Neutrophil (primary cell): ENCODE data around the gene ALPI.

ENCODE experiments used
- H3K27ac ChIP-seq: fragments of 200-600 bp; sonication (generic); 2 replicates; pipeline ENCODE4 v1.5.1; 2016; ENCODE audit warnings: mild to moderate bottlenecking, moderate library complexity
- H3K27me3 ChIP-seq: fragments of 200-600 bp; sonication (generic); 2 replicates; pipeline ENCODE4 v1.6.0; 2016; ENCODE audit warnings: mild to moderate bottlenecking
- H3K36me3 ChIP-seq: fragments of 200-600 bp; sonication (generic); 2 replicates; pipeline ENCODE4 v1.5.1; 2017
- H3K4me1 ChIP-seq, 2 experiments: fragments of 200-600 bp in 1 of 2; sonication (generic) in 1 of 2; 1 replicate in 1 of 2; 2 replicates in 1 of 2; pipeline versions ENCODE4 v1.5.1 to v1.6.1; 2013 to 2016; ENCODE audit warnings: low read depth in 1 of 2, low read length in 1 of 2, mild to moderate bottlenecking in 1 of 2, moderate library complexity in 1 of 2; ENCODE audit not compliant: control insufficient read depth in 1 of 2, insufficient read depth in 1 of 2
- H3K4me3 ChIP-seq, 2 experiments: fragments of 200-600 bp in 1 of 2; sonication (generic) in 1 of 2; 1 replicate in 1 of 2; 2 replicates in 1 of 2; pipeline ENCODE4 v1.5.1; 2013 to 2016; ENCODE audit warnings: low read depth in 1 of 2, low read length in 1 of 2, mild to moderate bottlenecking in 1 of 2, moderate library complexity in 1 of 2
- H3K9me3 ChIP-seq: fragments of 200-600 bp; sonication (generic); 2 replicates; pipeline ENCODE4 v1.5.1; 2016
- CTCF ChIP-seq: fragments of 200-600 bp; sonication (generic); IDR thresholded peaks from 2 replicates; pipeline ENCODE4 v1.5.1; 2016; ENCODE audit warnings: antibody characterized with exemption

Gene ALPI

DNA sequence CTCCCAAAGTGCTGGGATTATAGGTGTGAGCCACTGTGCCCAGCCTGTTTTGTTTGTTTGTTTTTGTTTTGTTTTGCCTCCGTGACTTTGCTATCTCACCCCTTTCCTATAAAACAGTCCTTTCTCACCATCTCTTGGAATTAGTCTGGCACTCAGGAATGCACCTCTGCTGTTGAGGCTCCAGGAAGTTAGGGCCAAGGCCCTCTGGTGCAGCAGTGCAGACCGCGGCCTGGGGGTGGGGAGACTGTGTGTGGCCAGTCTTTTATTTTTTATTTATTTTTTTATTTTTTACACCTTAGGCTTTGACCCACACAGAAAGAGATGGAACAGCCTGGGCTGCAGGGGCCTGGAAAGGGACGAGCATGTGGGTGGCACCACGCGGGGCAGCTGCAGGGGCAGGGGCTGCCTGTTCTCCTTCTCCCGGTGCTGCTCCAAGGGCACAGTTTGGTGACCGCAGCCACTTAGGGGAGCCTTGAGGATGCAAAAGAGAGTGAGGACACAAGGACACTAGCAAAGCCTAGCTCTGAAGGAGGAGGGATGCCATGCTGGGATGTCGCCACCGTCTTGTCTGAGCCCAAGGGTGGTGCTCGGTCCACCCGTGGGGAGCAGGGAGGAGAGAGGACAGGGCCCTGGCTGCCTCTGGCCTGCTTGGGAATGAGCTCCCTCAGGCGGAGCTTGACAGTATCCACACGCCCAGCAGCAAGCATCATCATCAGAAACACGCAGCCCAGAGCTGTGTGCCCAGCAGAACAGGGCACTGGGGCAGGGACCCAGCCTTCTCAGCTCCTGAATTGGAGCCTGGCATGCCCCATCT is 19.4 kb upstream of the ALPI start:
- TF ChIP-seq CTCF, result no peak
- Histone ChIP-seq H3K36me3 (no peaks in the 10 kb centered on the region), H3K27ac (no peak overlapping the region)

GRCh38 chr2:232437195-232437571 is 18.8 kb upstream of the ALPI start:
- Histone ChIP-seq H3K27me3 (peaks cover 4% of the 10 kb centered on the region), H3K9me3 (no peaks in the 10 kb centered on the region), H3K4me3 (no peak overlapping the region), H3K4me1 (no peaks in the 10 kb centered on the region), H3K36me3 (no peaks in the 10 kb centered on the region), H3K27ac (no peak overlapping the region)
- TF ChIP-seq CTCF, result no peak

More for the DNA sequence above, 19.4 kb upstream of the ALPI start:
- Histone ChIP-seq H3K27me3 (peaks cover 4% of the 10 kb centered on the region), H3K4me3 (no peak overlapping the region), H3K4me1 (no peaks in the 10 kb centered on the region), H3K9me3 (no peaks in the 10 kb centered on the region)

DNA sequence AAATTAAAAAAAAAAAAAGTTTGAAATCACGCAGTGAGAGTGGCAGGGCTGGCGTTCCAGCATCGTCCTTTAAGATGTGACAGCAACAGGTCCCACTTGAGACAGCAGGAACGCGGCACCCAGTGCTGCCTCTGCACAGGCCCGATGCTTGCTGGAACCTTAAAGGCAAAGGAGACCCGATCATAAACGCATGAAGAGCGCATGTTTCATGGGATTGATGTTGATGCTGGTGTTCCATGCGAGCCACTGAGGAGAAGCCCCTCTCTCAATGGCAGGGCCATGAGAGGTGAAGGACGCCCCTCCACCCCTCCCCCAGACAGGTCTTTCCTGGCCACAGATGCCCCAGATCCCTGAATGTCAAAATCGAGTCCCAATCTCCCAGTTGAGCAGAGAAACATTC is 17.9 kb upstream of the ALPI start:
- no peak for TF ChIP-seq CTCF

GRCh38 chr2:232438951-232439757 is 16.8 kb upstream of the ALPI start:
- no peak overlapping the region for H3K4me3 ChIP-seq
- no peak overlapping the region for H3K27ac ChIP-seq
- H3K36me3 ChIP-seq, result no peaks in the 10 kb centered on the region
- H3K9me3 ChIP-seq, result no peaks in the 10 kb centered on the region
- H3K4me1 ChIP-seq, result no peaks in the 10 kb centered on the region
- peaks cover 4% of the 10 kb centered on the region for H3K27me3 ChIP-seq
- TF ChIP-seq CTCF, result peak; percentile 53

More for the DNA sequence above, 17.9 kb upstream of the ALPI start:
- H3K27ac ChIP-seq, result no peak overlapping the region
- H3K36me3 ChIP-seq, result no peaks in the 10 kb centered on the region
- no peak overlapping the region for H3K4me3 ChIP-seq
- no peaks in the 10 kb centered on the region for H3K4me1 ChIP-seq
- H3K27me3 ChIP-seq, result peaks cover 4% of the 10 kb centered on the region
- no peaks in the 10 kb centered on the region for H3K9me3 ChIP-seq

GRCh38 chr2:232439758-232440135 is 16.2 kb upstream of the ALPI start:
- no peaks in the 10 kb centered on the region for H3K36me3 ChIP-seq
- H3K4me3 ChIP-seq, result no peak overlapping the region
- H3K9me3 ChIP-seq, result no peaks in the 10 kb centered on the region
- TF ChIP-seq CTCF, result no peak
- H3K27ac ChIP-seq, result no peak overlapping the region
- H3K4me1 ChIP-seq, result no peaks in the 10 kb centered on the region
- H3K27me3 ChIP-seq, result peaks cover 4% of the 10 kb centered on the region
